Measurements from ENCODE around the gene ELFN1.
A peak's percentile ranks its signal among the peaks of the same experiment; 100 is the strongest.

Gene ELFN1

GRCh38 chr7:1742555-1743303 is 72.7 kb downstream of the ELFN1 start:
- DNase-seq, result peak; percentile 40
- peak; percentile 42 for ATAC-seq

GRCh38 chr7:1743481-1744230 is 73.6 kb downstream of the ELFN1 start:
- DNase-seq (no peak), ATAC-seq (no peak)

DNA sequence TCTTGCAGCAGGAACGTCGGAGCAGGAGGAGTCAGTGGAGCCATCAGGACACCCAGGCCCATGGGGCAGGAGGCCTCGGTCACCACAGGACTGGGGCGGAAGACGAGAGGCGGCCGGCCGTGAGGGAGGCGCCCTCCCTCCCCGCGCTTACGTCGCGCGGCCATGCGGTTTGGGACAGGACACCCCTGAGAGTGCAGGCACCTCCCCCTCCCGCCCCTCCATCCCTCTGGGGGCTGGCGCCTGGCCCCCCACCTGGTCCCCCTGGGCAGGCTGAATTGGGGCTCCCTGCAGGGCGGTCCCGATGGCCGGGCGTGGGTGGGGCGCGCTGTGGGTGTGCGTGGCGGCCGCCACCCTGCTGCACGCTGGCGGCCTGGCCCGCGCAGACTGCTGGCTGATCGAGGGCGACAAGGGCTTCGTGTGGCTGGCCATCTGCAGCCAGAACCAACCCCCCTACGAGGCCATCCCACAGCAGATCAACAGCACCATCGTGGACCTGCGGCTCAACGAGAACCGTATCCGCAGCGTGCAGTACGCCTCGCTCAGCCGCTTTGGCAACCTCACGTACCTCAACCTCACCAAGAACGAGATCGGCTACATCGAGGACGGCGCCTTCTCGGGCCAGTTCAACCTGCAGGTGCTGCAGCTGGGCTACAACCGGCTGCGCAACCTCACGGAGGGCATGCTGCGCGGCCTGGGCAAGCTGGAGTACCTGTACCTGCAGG is 74.4 kb downstream of the ELFN1 start:
- DNase-seq (no peak), ATAC-seq (no peak)

- no peak for DNase-seq
- no peak for ATAC-seq
Observed at GRCh38 chr7:1745018-1745532, 75.0 kb downstream of the ELFN1 start.

- ATAC-seq, result no peak
- no peak for DNase-seq
Observed at GRCh38 chr7:1745576-1746490, 75.8 kb downstream of the ELFN1 start.

DNA sequence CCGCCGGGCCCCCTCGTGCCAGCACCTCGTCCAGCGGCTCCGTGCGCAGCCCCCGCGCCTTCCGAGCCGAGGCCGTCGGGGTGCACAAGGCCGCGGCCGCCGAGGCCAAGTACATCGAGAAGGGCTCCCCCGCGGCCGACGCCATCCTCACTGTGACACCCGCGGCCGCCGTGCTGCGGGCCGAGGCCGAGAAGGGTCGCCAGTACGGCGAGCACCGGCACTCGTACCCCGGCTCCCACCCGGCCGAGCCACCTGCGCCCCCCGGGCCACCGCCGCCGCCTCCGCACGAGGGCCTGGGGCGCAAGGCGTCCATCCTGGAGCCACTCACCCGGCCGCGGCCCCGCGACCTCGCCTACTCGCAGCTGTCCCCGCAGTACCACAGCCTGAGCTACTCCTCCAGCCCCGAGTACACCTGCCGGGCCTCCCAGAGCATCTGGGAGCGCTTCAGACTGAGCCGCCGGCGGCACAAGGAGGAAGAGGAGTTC is 76.5 kb downstream of the ELFN1 start:
- DNase-seq, result no peak
- ATAC-seq, result no peak

- ATAC-seq, result no peak
- DNase-seq, result no peak
Observed at GRCh38 chr7:1747004-1747801, 77.1 kb downstream of the ELFN1 start.

DNA sequence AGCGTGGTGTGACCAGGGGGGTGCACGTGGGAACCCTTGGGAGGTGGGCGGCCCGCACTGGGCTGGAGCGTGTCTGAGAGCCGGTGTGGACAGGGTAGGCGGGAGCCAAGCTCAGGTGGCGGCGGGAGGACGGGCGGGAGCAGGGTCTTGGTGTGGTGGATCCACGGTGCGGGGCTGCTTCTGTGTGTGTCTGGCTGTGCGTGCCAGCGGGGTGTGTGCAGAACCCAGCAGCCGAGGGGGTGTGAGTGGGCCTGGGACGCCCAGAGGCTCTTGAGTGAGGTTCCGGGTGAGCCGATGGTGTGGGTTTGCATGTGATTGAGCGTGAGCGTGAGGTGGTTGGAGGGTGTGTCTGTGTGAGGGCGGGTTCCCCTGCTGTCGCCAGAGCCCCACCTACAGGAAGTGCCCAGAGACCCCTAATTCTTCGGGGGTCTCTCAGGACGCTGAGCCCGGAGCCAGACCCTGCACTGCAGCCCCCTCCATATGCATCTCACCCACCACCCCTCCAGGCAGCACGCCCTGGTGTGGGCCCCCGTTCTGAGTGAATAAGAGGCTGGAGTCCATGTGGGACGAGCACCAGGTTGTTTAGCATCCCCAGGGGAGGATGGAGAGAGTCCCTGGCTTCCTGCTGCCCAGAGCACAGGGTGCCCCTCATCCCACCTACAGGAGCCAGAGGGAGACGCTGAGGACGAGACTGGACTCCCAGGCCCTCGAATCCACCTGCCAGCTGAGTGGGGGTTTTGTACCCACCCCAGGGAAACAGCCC is 78.2 kb downstream of the ELFN1 start:
- DNase-seq, result no peak
- ATAC-seq, result peak; percentile 11

GRCh38 chr7:1748839-1749173 is 78.7 kb downstream of the ELFN1 start:
- DNase-seq (no peak), ATAC-seq (no peak)

DNA sequence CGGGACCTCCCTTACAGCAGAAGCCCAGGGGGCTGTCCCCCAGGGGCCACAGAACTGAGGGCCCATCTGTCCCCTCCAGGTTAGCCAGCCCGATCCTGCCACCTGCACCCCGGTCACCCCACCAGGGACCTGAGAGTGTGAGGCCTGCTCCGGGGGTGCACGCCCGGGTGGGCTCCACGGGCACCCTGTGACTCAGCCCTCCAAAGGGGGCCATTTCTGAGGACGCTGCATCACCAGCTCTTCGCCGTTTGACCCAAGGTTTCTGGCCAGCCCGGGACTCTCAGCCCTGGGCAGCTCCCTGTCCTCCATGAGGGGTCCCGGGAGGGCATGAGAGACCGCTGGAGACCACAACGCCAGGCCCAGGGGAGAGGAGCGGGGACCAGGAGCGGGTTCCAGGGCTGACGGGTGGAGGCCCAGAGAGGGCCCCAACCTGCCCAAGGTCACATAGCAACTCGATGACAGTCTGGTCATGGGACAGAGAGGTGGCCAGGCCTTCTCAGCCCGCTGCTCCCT is 79.3 kb downstream of the ELFN1 start:
- no peak for DNase-seq
- ATAC-seq, result no peak

DNA sequence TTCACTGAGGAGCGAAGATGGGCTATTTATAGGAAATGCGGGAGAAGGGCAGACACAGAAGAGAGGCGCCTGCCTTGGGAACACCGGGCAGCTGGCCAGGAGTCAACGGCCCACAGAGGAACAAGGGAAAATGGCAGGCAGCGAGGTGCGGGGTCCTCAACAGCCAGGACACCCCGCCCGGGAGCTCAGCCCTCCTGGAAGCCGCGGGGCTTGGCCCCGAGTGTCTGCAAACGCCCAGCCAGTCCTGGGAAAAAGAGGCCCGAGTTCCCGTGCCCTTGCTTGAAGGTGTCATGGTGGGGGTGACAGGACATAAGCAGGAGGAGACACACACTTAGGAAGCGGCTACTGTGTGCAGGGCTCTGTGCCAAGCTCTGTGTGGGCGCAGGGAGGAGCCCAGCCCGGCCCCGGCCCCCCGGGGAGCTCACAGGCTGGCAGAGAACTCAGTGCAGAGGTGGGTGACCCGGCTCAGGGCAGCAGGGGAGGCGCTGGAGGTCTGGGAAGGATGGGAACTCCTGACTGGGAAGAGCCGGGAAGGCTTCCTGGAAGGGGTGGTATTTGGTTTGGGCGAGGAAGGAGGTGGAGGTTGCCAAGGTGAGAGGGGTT is 79.9 kb downstream of the ELFN1 start:
- DNase-seq, result no peak

GRCh38 chr7:1750541-1751021 is 80.5 kb downstream of the ELFN1 start:
- no peak for DNase-seq
- ATAC-seq, result no peak

More for the DNA sequence above, 79.9 kb downstream of the ELFN1 start:
- no peak for ATAC-seq

- ATAC-seq, result no peak
Observed at GRCh38 chr7:1752111-1752510, 82.0 kb downstream of the ELFN1 start.

GRCh38 chr7:1752771-1753563 is 82.9 kb downstream of the ELFN1 start:
- DNase-seq, result no peak
- no peak for ATAC-seq

More at GRCh38 chr7:1752111-1752510, 82.0 kb downstream of the ELFN1 start:
- no peak for DNase-seq

GRCh38 chr7:1753564-1753867 is 83.4 kb downstream of the ELFN1 start:
- DNase-seq (no peak), ATAC-seq (no peak)

DNA sequence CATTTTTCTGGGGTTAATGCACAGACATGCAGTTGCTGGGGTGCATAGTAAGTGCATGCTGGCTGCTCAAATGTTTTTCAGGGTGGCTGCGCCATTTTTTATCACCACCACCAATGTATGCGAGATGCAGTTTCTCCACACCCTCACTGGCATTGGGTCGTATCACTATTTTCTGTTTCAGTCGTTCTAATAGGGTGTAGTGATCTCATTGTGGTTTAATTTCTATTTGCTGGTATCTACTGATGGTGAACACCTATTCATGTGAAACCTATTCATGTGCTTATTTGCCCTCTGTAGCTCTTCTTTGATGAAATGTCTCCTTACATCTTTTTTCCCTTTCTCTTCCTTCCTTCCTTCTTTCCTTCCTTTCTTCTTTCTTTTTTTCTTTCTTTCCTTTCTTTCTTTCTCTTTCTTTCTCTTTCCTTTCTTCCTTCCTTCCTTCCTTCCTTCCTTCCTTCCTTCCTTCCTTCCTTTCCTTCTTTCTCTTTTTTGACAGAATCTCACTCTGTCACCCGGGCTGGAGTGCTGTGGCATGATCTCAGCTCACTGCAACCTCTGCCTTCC is 84.3 kb downstream of the ELFN1 start:
- no peak for DNase-seq
- ATAC-seq, result no peak

GRCh38 chr7:1755783-1756625 is 85.9 kb downstream of the ELFN1 start:
- no peak for DNase-seq
- ATAC-seq, result no peak

Measured in stimulated activated naive CD8-positive, alpha-beta T cell treated with anti-CD3 and anti-CD28 coated beads, Interleukin-15, Interleukin-2, amounts not matched to agents 100 U/mL and 50 U/mL, for 24 hours (primary cell).